GM12864 (cell line): ENCODE data around the gene KAT2A.

Experiments
- DNase-seq: peaks from one replicate; pipeline ENCODE4 v3.0.0-alpha.2; 2011; ENCODE audit warnings: low read depth
- H3K4me3 ChIP-seq: 2 replicates; pipeline ENCODE4 v1.5.1; 2011; ENCODE audit warnings: mild to moderate bottlenecking, low read depth, low read length, control low read depth
- CTCF ChIP-seq: IDR thresholded peaks from 2 replicates; pipeline ENCODE4 v1.5.1; 2011; ENCODE audit warnings: low read depth, mild to moderate bottlenecking, moderate library complexity, low read length, control low read depth, inconsistent platforms; ENCODE audit errors: missing control alignments

The KAT2A gene

GRCh38 chr17:42098730-42099399 lies 22.3 kb downstream of the KAT2A start:
- no peak overlapping the region for H3K4me3 ChIP-seq
- DNase-seq, result no peak
- TF ChIP-seq CTCF, result no peak

DNA sequence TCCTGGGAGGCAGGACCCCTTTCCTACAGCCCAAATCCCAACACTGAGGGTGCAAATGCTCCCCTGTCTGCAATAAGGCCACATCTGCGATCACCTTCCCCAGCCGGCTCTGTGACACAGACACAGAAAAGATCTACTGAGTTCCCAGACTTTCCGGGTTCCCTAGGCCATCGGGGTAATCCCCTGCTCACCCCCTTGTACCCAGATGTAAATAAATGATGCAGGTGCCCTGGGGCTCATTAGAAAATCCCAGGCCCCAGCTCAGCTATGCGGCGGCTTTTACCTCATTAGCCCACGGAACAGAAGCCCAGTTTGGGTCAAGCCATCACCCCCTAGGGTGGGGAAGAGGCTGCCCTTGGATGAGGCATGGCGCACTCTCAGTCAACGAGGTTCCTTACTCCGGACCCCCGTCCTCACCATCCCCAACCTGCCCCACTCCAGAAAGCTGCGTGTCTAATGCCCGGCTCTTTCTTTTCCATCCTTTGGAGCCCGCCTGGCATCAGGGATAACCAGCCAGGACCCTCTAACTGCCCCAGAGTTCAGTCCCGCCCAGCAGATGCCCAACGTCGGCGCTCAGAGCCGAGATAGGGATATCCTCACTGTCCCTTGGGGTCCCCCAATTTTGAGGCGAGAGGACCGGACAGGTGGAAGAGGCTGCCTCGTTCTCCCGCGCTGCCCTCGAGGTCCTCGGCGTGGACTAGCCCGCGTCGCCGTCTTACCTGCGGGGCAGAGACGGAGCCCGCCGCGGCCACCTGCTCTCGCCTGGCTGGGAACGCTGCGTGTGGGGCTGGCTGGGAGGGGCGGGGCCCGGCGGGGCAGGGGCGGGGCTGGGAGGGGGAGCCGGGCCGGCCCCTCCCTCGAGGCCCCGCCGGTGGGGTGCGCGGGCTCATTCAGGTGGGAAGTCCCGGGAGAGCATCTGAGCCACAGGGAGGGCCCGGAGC lies 23.2 kb downstream of the KAT2A start, which contains the start of gene ZNF385C:
TSS of gene ZNF385C (minus strand) at position 783 of the 941 bp plus-strand sequence. CDS start 35,417 bp downstream, outside the sequence.
- H3K4me3 ChIP-seq, result no peak within 1 kb of the TSS
- no peak for DNase-seq
- no peak for TF ChIP-seq CTCF

DNA sequence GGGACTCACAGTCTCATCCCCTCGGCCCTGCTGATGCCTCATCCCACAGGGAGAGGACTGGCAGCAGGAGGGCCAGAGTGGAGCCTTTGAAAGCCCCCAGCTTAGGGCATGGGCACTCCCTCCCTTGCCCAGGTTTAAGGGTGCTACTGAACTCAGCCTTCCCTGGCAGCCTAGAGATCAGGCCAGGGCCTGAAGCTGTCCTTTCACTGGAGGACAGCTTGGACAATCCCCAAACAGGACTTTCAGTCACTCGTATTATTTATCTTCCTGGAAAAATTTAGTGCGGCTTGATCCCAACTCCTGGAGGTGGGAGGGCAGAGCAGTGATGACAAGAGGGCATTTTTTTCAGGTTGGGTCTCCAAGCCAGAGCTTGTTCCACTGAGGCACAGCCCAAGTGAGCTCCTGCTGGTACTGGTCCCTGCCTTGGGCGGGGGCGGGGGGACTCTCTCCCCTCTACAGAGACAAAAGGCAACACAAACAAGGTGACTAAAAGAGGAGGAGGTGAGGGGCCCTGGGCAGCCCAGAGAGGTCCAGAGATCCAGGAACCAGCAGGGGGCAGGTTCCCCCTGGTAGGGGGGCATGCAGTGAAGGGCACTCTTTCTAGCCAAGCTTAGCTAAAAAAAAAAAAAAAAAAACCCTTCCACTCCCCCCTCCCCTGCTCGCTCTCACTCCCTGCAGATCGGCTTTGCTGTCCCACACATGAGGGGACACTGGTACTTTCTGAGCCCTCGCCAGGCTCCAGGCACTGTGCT lies 24.6 kb downstream of the KAT2A start:
- H3K4me3 ChIP-seq, result no peak overlapping the region
- DNase-seq, result no peak
- no peak for TF ChIP-seq CTCF

GRCh38 chr17:42094375-42095069 lies 26.6 kb downstream of the KAT2A start:
- TF ChIP-seq CTCF, result no peak
- DNase-seq, result no peak
- no peak overlapping the region for H3K4me3 ChIP-seq

- DNase-seq, result no peak
- H3K4me3 ChIP-seq, result no peak overlapping the region
- no peak for TF ChIP-seq CTCF
These were observed 28.2 kb downstream of the KAT2A start for GRCh38 chr17:42092939-42093338.
